ENCODE measurements around the gene BMF.
A peak's percentile ranks its signal among the peaks of the same experiment; 100 is the strongest.
"Not testable (repeated sequence)": the region's sequence is repeated elsewhere in the genome, so short reads cannot be mapped to it uniquely, and the experiment has no call there.

Gene BMF

GRCh38 chr15:40125950-40126349 is 17.3 kb upstream of the BMF start:
- DNase-seq = no peak

GRCh38 chr15:40124807-40125285 is 16.2 kb upstream of the BMF start:
- DNase-seq = not testable (repeated sequence)

- not testable (repeated sequence) for DNase-seq
Observed at GRCh38 chr15:40124333-40124732, 15.7 kb upstream of the BMF start.

- not testable (repeated sequence) for DNase-seq
Observed at GRCh38 chr15:40123863-40124262, 15.2 kb upstream of the BMF start.

GRCh38 chr15:40122989-40123388 is 14.3 kb upstream of the BMF start:
- DNase-seq = not testable (repeated sequence)

GRCh38 chr15:40121911-40122638 is 13.4 kb upstream of the BMF start:
- DNase-seq = no peak

GRCh38 chr15:40118473-40118872 is 9.8 kb upstream of the BMF start:
- DNase-seq = no peak

GRCh38 chr15:40115670-40116093 is 7.0 kb upstream of the BMF start:
- DNase-seq = no peak

- not testable (repeated sequence) for DNase-seq
Observed at GRCh38 chr15:40115106-40115505, 6.4 kb upstream of the BMF start.

GRCh38 chr15:40114218-40114617 is 5.5 kb upstream of the BMF start:
- DNase-seq = no peak

GRCh38 chr15:40112789-40113188 is 4.1 kb upstream of the BMF start:
- DNase-seq = no peak

- no peak for DNase-seq
Observed at GRCh38 chr15:40111888-40112287, 3.2 kb upstream of the BMF start.

GRCh38 chr15:40110866-40111550 is 2.3 kb upstream of the BMF start:
- DNase-seq = no peak

GRCh38 chr15:40108061-40108854 is 421 bp downstream of the BMF start:
- no peak for DNase-seq

- no peak for DNase-seq
Observed at GRCh38 chr15:40106203-40107161, 2.2 kb downstream of the BMF start.

GRCh38 chr15:40105517-40106202 is 3.0 kb downstream of the BMF start:
- no peak for DNase-seq

- peak; percentile 69 for DNase-seq
Observed at GRCh38 chr15:40104865-40105516, 3.7 kb downstream of the BMF start.

- no peak for DNase-seq
Observed at GRCh38 chr15:40104296-40104864, 4.3 kb downstream of the BMF start.

- DNase-seq = peak; percentile 61
Observed at GRCh38 chr15:40103864-40104271, 4.8 kb downstream of the BMF start.

Data from NCI-H446 treated with DMSO at 0.1 percent for 48 hours (cell line).